ENCODE measurements around the gene PNMA6E.

Gene PNMA6E

DNA sequence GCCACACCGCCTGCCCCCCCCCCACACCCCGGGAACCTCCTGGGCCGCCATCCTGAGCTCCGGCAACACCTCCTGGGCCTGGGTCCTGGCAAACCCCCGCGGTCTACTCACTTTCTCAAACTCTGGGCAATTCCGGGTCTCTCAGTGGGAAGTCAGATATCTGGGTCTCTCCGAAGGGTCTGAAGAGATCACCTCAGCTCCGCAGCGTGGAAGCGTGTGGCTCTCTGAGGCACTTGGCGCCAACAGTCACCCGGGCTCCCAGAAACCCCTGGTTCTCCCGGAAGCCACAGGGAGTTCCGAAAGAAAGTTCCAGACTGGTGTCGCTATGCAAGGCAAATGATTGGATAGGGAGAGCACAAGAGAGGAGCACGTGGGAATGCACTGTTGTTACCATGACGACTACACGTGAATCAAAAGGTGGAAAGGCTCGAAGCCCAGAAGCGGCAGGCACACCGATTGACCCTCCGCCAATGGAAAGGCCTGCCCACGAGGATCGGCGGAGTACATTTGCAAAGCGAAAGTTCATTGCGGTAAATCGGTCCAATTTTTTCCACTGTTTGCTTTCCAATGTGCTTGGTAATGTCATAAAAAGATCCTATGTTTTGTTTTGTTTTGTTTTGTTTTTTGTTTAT is at the start of gene PNMA6E:
Gene PNMA6E, minus strand, starts transcription at position 218 of the 632 bp plus-strand sequence. CDS start 2,501 bp downstream, outside the sequence.
- DNase-seq (ENCODE audit: low spot score), result no peak

DNA sequence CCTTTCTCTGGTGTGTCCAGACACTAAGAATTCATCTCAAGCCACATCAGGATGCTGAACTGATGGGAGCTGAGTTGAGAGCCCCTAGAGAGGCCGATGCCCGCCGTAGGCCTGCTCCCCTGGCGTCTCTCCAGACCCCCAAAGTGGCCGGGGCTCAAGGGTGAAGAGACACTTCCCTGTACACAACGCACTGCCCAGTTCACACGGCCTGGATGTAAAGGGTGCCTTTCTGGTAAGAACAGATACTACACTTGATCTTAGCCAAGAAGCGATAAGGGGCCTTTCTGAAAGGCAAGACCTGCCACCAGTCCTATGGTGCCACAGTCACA is 49.8 kb upstream of the PNMA6E start:
- no peak for DNase-seq (ENCODE audit: low spot score)

DNA sequence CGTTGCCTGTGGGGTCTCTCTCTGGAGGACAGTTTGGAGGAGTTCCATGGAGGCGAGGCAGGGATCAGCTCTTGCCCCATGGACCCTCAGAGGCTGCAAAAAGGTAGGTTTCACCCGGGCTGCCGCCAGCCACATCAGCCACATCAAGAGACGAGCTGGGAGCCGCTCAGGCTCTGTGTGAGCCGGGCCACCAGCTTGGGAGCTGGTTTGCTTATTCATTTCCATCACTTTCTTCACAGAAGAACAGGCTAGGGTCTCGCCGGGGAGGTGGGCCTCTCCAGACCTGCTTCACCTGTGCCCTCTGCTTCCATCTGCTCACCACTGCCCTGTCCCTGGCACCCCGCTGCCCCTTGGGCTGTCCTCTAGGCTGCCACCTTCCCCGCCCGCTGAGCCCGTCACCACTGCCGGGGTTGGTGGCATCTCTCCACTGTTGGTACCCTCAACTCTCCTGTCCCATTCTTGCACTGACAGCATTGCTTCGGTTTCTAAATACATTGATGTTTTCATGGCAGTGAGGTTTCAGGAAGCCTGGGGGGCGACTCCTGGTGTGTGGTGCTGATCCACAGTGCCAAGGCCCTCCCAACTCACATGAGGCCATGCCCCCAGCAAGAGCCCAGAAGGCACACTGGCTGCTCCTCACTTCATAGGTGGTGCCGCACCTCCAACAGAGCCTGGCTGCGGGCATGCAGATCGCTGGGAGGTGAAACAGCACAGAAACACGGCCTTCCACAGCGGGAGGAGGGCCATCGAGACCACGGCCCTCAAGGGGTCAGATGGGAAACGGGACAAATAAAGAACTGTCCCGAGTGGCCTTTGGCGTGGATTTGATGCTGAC is 49.2 kb upstream of the PNMA6E start:
- DNase-seq (ENCODE audit: low spot score), result no peak

DNA sequence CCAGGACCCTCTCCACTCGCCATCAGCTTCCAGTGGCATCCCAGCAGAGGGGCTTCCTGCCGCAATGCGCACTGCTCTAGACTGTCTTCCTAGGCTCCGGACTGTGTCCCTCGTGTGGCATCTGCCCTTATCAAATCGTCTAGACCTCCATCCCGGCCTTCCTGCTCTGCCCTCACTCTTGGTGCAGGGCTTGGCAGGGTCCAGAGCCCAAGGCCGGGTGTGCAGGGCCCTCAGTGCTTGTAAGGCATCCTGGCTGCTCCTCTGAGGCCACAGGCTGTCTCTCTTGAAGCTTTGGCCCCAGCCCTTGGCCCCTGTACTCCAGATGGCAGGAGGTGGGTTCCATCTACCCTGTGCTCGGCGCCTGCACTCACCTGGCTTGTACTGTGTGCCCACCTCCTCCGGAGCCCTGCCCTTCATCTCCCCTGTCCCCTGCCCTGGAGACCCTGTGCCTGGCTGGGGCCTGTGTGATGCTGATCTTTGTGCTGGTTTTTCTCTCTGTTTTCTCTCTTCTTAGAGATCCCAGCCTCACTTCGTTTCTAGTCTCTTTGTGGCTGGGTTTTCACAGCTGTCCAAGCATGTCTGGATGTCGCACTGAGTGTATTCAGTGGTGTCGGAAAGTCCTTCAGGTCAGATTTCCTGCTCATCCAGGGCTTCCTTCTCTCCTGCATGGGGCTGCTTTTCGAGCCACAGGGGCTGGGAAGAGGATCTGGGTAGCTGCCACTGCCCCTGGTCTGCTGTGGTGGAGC is 48.4 kb upstream of the PNMA6E start:
- DNase-seq (ENCODE audit: low spot score), result no peak

DNA sequence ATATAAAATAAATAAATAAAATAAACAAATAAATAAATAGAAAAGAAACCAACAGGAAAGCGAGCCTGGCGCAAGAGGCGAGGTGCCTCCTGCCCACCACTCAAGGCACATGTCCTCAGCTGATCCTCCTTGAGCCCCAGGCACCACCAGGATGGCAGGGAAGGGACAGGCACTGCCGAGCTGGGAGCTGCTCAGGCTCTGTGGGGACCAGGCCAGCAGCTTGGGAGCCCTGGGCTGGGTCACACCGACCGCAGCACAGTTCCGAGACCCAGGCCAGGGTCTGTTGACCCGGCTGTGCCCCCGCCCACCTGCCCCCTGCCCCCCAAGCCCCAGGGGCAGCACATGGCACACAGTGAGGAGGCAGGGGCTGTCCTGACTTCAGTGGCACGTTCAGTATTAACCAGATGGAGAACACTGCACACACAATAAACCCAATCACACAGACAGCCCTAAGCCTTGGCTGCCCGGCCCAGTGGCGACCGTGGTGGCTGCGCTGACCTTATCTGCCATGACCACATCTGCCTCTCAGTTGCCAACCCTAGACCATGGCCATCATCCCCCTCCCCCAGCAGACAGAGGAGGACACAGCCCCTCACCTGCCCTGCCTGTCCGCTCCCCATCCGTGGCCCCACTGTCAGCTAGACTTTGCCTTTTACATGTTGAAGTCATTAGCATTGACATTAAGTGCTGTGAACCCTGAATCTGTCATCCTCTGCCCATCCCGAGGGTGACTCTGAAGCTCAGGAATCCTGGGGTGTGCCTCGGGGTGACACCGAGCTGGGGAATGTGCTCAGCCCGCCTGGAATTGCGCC is 47.6 kb upstream of the PNMA6E start:
- no peak for DNase-seq (ENCODE audit: low spot score)

DNA sequence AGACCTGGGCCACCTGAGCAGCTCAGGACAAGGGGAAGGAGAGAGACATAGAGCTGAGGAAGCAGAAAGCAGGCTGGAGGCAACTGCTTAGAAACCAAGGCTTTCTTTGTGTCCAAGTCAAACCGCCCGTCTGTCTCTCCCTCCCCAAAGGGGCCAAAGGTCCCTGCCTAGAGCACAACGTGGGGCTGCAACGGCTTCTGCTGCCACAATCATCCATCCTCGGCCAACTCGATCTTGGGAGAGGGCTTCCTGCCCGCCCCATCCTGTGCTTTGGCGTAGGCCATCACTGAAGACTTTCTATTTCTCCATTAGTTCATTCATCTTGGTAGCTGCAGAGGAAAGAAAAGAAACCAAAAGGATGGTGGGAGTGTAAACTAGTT is 46.4 kb upstream of the PNMA6E start:
- no peak for DNase-seq (ENCODE audit: low spot score)

DNA sequence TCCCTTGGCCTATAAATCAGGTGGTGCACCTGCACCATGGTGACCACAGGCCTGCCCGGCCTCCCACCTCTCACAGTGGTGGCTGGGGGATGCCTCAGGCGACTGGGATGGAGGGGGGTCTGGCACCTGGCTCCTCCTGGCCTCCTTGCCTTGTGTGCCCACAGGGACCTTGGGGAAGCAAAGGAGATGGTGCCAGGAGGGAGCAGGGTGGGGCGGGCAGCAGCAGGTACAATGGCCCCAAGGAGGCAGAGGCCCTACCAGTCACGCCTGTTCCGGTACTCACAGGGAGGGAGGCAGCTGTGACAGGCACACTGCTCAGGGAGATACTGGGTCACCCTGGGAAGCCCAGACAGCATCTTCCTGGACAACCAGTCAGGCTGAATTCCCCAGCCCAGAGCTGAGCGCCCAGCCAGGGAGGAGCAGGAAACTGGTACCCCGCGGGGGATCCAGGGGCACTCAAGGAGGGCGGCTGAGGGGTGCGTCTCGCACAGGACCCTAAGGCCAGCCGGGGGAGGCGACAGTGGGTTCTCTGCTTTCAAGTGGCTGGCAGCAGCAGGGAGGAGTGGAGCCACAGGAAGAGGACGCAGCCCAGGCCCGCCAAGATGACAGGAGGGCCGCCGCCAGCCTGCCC is 45.9 kb upstream of the PNMA6E start:
- DNase-seq (ENCODE audit: low spot score), result no peak

DNA sequence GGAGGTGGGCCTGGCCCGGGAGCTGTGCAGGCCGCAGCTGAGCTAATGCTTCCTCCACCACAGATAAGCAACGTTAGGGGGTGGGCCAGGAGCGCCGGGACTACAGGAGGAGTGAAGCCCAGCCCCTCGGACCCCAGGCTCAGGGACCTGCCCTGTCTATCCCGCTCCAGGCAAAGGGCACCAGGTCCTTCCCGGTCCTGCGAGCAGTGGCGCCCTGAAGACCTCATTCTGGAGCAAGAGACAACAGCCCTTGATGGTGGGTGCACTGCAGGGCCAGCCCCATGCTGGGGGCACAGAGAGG is 45.4 kb upstream of the PNMA6E start:
- no peak for DNase-seq (ENCODE audit: low spot score)

DNA sequence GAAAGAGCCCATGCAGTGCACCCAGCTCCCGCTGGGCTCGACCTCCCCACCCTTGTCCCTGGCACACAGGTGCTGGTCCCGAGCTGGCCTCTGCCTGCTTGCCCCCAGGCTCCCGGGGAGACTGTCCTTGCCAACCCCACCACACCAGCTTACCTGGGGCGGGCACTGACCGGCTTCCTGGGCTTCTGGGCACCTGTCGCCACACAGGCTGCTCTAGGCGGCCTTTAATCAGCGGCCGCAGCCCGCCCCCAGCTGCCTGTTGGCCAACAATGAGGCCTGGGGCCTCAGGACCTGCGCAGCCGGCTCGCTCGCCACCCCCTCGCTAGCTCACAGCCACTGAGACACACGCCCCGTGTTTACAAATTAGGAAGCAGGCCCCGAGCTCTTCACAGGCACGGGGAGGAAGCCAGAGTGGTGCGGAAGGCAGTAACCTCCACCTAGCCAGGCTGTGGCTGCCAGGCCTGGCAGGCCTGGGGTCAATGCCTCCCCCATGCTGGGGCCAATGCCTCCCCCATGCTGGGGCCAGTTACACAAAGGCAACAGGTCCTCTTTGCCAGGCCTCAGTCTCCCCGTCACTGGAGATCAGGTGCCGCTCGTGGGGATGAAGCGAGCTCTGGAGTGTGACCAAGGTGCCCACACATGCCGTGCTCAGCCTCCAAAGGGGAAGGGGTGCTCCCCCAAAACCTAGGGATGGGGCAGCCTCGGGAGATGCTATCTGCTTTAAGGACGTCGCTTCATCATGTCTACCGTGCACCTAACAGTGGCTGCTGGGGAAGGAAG is 44.9 kb upstream of the PNMA6E start, which contains the start of gene TREX2:
Gene TREX2, minus strand, starts transcription at position 201 of the 780 bp plus-strand sequence. CDS start 626 bp downstream, outside the sequence.
- no peak for DNase-seq (ENCODE audit: low spot score)

DNA sequence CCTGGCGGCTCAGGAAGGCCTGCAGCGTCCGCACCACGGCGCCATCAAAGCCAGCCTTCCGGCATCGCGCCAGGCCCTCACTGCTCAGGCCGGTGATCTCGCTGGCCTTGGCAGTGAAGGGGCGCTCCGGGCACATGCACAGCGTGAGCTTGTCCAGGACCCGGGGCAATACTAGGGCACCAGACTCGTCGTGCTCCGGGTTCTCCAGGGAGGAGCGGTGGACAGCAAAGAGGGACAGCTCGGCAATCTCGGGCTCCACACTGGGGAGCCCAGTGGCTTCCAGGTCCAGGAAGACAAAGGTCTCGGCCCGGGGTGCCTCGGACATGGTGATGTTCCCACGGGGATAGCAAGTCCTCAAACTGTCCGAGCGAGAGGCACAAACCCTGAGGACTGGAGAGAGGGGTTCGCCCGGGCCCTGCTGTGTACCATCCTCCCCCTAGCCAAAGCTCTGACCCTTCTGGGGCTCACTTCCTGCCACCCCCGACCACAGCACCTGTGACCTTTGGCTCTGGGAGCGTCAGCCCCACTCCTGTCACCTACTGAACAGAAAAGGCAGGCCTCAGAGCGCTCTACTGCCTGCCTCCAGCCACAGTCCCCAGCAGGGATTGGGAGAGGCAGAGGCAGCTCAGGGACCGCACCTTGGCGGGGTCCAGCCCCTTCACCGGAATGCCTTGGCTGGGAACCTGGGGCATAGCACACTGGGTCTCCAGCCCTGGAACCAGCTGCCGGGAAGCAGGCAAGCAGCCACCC is 44.1 kb upstream of the PNMA6E start:
- no peak for DNase-seq (ENCODE audit: low spot score)

DNA sequence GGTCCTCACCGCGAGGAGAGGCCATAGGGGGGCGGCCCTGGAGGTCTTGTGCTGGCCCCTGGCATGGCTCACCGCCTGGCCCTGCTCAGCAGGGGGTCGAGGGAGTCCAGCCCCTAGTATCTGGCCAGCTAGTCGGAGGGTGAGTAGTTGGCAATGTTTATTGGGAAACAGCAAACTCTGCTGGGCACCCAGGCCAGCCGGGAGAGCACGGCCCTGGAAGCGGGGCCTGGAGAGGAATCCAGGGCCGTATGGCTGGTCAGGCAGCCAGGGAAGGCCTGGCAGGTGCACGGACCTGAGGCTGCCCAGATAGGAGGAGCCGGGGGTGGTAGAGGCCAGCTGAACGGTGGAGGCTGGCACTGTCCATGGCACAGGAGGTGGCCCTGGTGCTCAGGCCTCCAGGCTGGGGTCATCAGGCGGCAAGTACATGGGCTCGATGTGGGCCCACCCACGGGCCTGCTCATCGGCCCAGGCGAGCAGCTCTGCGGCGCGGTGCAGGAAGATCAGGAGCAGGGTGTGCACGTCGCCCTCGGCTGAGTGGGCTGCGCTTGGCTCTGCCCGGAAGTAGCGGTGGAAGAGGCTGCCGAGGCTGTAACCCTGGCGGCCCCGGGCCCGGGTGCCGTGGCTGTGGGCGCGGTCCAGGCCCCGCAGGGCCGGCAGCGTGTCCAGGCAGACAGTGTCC is 43.3 kb upstream of the PNMA6E start:
- DNase-seq (ENCODE audit: low spot score), result no peak

DNA sequence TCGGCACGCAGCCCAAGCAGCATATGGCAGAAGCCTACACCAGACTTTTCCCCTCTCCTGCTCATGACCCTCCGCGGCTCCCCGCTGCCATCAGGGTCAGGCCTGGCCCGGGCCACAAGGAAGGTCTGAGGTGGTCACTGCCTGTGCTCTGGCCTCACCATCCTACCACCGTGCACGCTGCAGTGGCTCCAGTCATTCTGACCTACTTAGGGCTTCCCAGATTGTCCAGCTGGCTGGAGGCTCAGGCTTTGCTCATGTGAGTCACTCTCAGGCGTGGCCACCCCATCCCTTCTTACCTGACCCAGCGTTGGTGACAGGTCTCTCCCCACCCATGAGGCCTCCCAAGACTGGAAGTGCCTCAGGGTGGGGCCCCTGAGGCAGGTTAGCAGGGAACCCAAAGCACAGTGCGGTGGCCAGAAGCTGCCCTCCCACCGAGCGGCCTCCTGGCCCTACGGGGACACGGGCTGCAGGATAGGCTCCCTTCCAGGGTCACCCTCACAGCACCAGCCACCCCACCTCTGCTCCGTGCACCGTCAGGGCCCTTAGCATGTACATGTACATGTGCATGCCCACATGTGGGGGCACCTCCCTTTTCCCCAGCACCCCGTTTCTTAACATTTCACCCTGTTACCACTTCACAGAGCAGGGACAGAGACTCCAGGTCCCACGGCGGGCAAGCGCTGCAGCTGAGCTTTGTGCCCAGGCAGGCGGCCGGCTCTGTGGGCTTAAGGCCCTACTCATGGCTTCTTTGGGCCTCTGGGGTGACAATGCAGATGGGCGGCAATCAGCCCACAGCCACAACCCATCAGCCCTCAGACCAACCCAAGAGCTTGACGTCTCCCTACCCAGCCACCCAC is 42.6 kb upstream of the PNMA6E start:
- peak; percentile 15 for DNase-seq (ENCODE audit: low spot score)

DNA sequence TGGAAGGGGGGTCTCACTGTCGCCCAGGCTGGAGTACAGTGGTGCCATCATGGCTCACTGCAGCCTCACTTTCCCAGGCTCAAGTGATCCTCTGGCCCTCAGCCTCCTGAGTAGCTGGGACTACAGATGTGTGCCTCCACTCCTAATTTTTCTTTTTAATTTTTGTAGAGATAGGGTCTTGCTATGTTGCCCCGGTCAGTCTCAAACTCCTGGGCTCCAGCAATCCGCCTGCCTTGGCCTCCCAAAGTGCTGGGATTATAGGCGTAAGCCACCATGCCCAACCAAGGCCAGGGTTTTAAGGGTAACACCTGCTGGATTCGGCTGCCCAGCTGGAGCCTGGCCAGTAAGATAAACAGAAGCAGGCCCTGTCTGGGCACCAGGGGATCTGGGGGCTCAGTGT is 41.3 kb upstream of the PNMA6E start:
- no peak for DNase-seq (ENCODE audit: low spot score)

DNA sequence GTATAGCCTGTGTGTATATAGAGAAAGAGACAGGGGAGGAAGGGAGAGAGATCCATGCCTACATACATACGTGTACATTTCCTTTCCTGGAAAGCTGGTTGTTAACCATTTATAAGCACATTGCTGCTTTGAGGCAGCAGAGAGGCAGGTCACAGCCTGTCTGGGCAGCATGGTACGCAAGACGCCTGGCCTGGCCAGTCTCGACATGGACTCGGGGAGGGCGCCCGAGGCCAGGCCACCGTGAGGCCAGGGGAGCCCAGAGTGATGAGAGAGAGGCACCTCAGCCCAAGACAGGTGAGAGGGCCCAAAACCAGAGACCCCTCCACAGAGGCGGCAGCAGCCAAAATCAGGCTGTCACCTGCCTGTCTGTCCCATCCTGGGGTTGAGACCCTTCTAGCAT is 40.8 kb upstream of the PNMA6E start:
- no peak for DNase-seq (ENCODE audit: low spot score)

DNA sequence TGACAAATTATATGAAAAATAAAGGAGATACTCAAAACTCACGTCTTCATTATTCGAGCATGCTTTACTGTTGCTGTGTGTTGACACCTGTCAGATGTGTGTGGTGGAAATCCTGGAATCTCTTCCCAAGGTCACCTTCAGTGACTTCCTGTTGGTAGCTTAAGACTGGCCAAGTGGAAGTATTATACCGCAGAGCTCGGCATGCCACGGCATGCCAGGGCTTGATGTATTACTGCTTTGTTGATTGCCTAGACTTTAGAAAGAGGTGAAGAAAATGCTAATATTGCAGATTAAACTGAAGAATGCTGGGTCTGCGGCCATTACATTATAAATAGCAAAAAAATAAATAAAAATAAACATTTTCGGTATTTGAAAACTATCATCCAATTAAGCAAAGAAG is 40.1 kb upstream of the PNMA6E start:
- DNase-seq (ENCODE audit: low spot score), result no peak

DNA sequence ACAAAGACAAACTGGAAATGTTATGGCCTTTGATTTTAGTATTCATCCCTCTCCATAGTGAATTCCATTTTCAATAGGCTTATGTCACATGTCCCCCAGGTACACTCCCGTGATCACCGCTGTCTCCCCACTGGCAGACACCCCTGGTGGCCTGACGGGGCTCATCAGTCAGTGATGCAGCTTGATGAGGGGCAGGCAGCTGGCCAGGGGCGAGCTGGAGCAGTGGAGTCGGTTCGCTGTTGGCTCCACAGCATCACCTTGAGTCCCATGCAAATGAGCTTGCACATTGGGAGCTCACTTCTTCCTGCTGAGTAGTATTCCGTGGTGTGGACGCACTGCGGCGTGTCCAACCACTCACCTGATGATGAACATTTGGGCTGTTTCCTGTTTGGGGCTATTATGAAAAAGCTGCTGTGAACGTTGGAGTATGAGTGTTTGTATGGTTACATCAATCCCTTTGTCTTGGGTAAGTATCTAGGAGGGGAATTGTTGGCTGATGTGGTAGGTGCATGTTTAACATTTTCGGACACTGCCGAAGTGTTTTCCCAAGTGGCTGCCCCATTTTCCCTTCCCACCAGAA is 39.5 kb upstream of the PNMA6E start:
- no peak for DNase-seq (ENCODE audit: low spot score)

DNA sequence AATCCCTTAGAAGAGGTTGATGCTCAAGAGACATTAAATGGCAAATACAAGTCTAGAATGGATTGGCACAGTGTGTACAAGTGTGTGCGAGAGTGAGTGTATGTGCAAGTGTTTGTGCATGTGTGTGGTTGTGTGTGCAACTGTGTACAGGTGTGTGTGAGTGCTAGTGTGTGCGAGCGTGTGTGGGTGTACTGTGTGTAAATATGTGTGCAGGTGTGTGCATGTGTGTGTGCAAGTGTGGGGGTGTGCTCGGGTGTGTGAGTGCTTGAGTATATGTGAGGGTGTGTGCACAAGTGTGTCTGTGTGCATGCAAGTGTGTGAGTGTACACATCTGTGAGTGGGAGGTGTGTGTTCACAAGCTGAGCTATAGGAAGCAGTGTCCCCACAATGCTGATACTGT is 38.8 kb upstream of the PNMA6E start:
- DNase-seq (ENCODE audit: low spot score), result no peak

DNA sequence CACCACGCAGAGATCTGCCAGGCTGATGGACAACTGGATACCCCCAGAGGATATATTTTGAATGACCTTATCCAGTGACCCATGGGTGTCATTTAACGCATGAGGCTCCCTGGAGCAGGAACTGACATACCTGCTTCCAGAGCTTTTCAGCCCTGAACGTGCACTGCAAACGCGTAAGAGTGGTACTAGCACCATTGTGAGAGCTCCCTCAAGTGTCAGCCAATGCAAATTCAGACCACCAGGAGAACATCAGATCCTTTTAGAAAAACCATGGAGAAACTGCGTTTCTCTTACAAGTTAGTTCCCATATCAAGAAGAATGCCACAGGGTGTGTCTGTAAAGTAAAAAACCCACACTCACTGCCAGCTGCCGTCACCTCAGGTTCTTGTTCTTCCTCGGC is 37.4 kb upstream of the PNMA6E start:
- peak; percentile 33 for DNase-seq (ENCODE audit: low spot score)
